ENCODE data around the gene SLC35F5.
"Not testable (repeated sequence)": the region's sequence is repeated elsewhere in the genome, so short reads cannot be mapped to it uniquely, and the experiment has no call there.

Gene SLC35F5

GRCh38 chr2:113709022-113709421 is 47.4 kb downstream of the SLC35F5 start:
- no peak for TF ChIP-seq CTCF (IDR thresholded peaks at IDR 0.05; ENCODE audit: low read depth, low read length, missing control alignments)
- no peak overlapping the region for H3K4me3 ChIP-seq (ENCODE audit: low read depth, low read length)
- DNase-seq (ENCODE audit: low read depth), result no peak
- in situ Hi-C loops (cut with HindIII; ENCODE audit: low sequenced_read_pairs), result no loop called here

GRCh38 chr2:113707106-113707505 is 49.3 kb downstream of the SLC35F5 start:
- DNase-seq (ENCODE audit: low read depth), result no peak
- in situ Hi-C loops (cut with HindIII; ENCODE audit: low sequenced_read_pairs), result no loop called here
- no peak for TF ChIP-seq CTCF (IDR thresholded peaks at IDR 0.05; ENCODE audit: low read depth, low read length, missing control alignments)
- H3K4me3 ChIP-seq (ENCODE audit: low read depth, low read length), result no peak overlapping the region

- TF ChIP-seq CTCF (IDR thresholded peaks at IDR 0.05; ENCODE audit: low read depth, low read length, missing control alignments), result no peak
- no peak overlapping the region for H3K4me3 ChIP-seq (ENCODE audit: low read depth, low read length)
- DNase-seq (ENCODE audit: low read depth), result no peak
- in situ Hi-C loops (cut with HindIII; ENCODE audit: low sequenced_read_pairs), result no loop called here
Measured at GRCh38 chr2:113705982-113706523, 50.4 kb downstream of the SLC35F5 start.

- in situ Hi-C loops (cut with HindIII; ENCODE audit: low sequenced_read_pairs); DNase-seq (ENCODE audit: low read depth): not testable (repeated sequence)
Measured at GRCh38 chr2:113704300-113704993, 52.0 kb downstream of the SLC35F5 start.

GRCh38 chr2:113703386-113704299 is 52.8 kb downstream of the SLC35F5 start:
- in situ Hi-C loops (cut with HindIII; ENCODE audit: low sequenced_read_pairs), result no loop called here
- DNase-seq (ENCODE audit: low read depth), result no peak
- H3K4me3 ChIP-seq (ENCODE audit: low read depth, low read length), result no peak overlapping the region
- no peak for TF ChIP-seq CTCF (IDR thresholded peaks at IDR 0.05; ENCODE audit: low read depth, low read length, missing control alignments)

More at GRCh38 chr2:113704300-113704993, 52.0 kb downstream of the SLC35F5 start:
- H3K4me3 ChIP-seq (ENCODE audit: low read depth, low read length), result not testable (repeated sequence)

GRCh38 chr2:113700186-113700841 is 56.1 kb downstream of the SLC35F5 start:
- no peak overlapping the region for H3K4me3 ChIP-seq (ENCODE audit: low read depth, low read length)
- no peak for TF ChIP-seq CTCF (IDR thresholded peaks at IDR 0.05; ENCODE audit: low read depth, low read length, missing control alignments)
- in situ Hi-C loops (cut with HindIII; ENCODE audit: low sequenced_read_pairs), result no loop called here
- no peak for DNase-seq (ENCODE audit: low read depth)

Data from astrocyte of the cerebellum (primary cell).